K562 (cell line): ENCODE data around the gene FBXL12. TPM values are rescaled to one million over a fixed set of nuclear protein-coding genes. Genes with fewer than 3 reads are reported as not detected.

ENCODE experiments used
- ARID3A ChIP-seq: IDR thresholded peaks from 2 replicates; pipeline ENCODE4 v1.6.1; 2012; ENCODE audit warnings: low read depth, low read length, improper control_type of control experiment, borderline replicate concordance
- CBX3 ChIP-seq, 2 experiments: IDR thresholded peaks; 1 replicate in 1 of 2; 2 replicates in 1 of 2; pipeline ENCODE4 v1.6.1; 2012; ENCODE audit warnings: inconsistent platforms in 2 of 2, low read length in 2 of 2, borderline replicate concordance in 1 of 2, control low read depth in 1 of 2
- E2F6 ChIP-seq, 2 experiments: IDR thresholded peaks; 2 replicates each; pipeline ENCODE4 v1.6.1; 2011; ENCODE audit warnings: borderline replicate concordance in 1 of 2, control low read depth in 1 of 2, low read depth in 1 of 2, low read length in 1 of 2, mild to moderate bottlenecking in 1 of 2, mixed read lengths in 1 of 2, moderate library complexity in 1 of 2; ENCODE audit not compliant: insufficient read depth in 1 of 2, insufficient read length in 1 of 2, poor library complexity in 1 of 2, severe bottlenecking in 1 of 2; ENCODE audit errors: extremely low read depth in 1 of 2
- E4F1 ChIP-seq: fragments of 250-450 bp; sonication (Bioruptor Pico); IDR thresholded peaks from 2 replicates; pipeline ENCODE4 v1.5.0; 2021; ENCODE audit warnings: mild to moderate bottlenecking, borderline replicate concordance
- ELF4 ChIP-seq: fragments of 450-650 bp; formaldehyde crosslinking; IDR thresholded peaks from 2 replicates; pipeline ENCODE4 v1.4.0; 2022; ENCODE audit warnings: missing genetic modification characterization
- ILK ChIP-seq: fragments of 450-650 bp; IDR thresholded peaks from 2 replicates; pipeline ENCODE4 v1.6.1; 2016; ENCODE audit warnings: missing genetic modification characterization, low read depth, mild to moderate bottlenecking, missing compliant biosample characterization, moderate library complexity, borderline replicate concordance
- MXD1 ChIP-seq: fragments of 250-450 bp; sonication (Bioruptor Pico); IDR thresholded peaks from 2 replicates; pipeline ENCODE4 v1.8.0; 2021; ENCODE audit warnings: borderline replicate concordance, mild to moderate bottlenecking, moderate library complexity; ENCODE audit not compliant: poor library complexity, severe bottlenecking
- NFE2L1 ChIP-seq: fragments of 450-650 bp; IDR thresholded peaks from 2 replicates; pipeline ENCODE4 v1.6.1; 2016; ENCODE audit warnings: missing genetic modification characterization, low read depth, mild to moderate bottlenecking, missing compliant biosample characterization, moderate library complexity, borderline replicate concordance
- POLR2AphosphoS5 ChIP-seq: IDR thresholded peaks from 2 replicates; pipeline ENCODE4 v1.6.1; 2011; ENCODE audit warnings: mild to moderate bottlenecking, low read depth, low read length, moderate library complexity; ENCODE audit not compliant: control insufficient read depth, insufficient read depth
- PTTG1 ChIP-seq: fragments of 450-650 bp; IDR thresholded peaks from 2 replicates; pipeline ENCODE4 v1.6.1; 2016; ENCODE audit warnings: low read depth, mild to moderate bottlenecking, missing genetic modification characterization, missing compliant biosample characterization
- RHOXF2B ChIP-seq: fragments of 250-450 bp; sonication (Bioruptor Pico); conservative IDR thresholded peaks from 2 replicates; pipeline ENCODE4 v1.5.1; 2021
- THAP12 ChIP-seq: fragments of 250-450 bp; sonication (Bioruptor Pico); IDR thresholded peaks from 2 replicates; pipeline ENCODE4 v1.9.0; 2021; ENCODE audit warnings: mild to moderate bottlenecking, inconsistent platforms
- TSC22D4 ChIP-seq: fragments of 450-650 bp; IDR thresholded peaks from 2 replicates; pipeline ENCODE4 v1.6.1; 2016; ENCODE audit warnings: missing genetic modification characterization, missing biosample characterization, control low read depth
- ZBTB7A ChIP-seq: IDR thresholded peaks from 2 replicates; pipeline ENCODE4 v1.6.1; 2011; ENCODE audit warnings: low read depth, mild to moderate bottlenecking, low read length, moderate library complexity, borderline replicate concordance; ENCODE audit not compliant: control insufficient read depth
- ZNF696 ChIP-seq: fragments of 250-450 bp; sonication (Bioruptor Pico); conservative IDR thresholded peaks from 2 replicates; pipeline ENCODE4 v1.4.0; 2020; ENCODE audit warnings: mild to moderate bottlenecking, moderate library complexity
- ZNF778 ChIP-seq: fragments of 450-650 bp; formaldehyde crosslinking; IDR thresholded peaks from 2 replicates; pipeline ENCODE4 v1.4.0; 2020; ENCODE audit warnings: mild to moderate bottlenecking, moderate library complexity
- polyA plus RNA-seq, 8 experiments: library from polyadenylated mRNA; depleted of rRNA in 4 of 8; stranded (reverse) in 5 of 8; unstranded in 3 of 8; fragments of >200 nt; fragmentation: Nextera tagmentation in 2 of 8; fragmentation: Illumina TruSeq in 1 of 8; extraction: Ambion mirVana in 2 of 8; extraction: Trizol in 1 of 8; gene quantifications; 2 replicates each; pipeline versions ENCODE4 v1.2.1 to v1.2.3, GENCODE V29; 2011 to 2014; ENCODE audit warnings: inconsistent platforms in 1 of 8, missing spikeins in 1 of 8
- total RNA-seq, 7 experiments: library from RNA; depleted of rRNA in 6 of 7; stranded (reverse); fragments of >200 nt in 6 of 7; fragmentation: Illumina TruSeq in 2 of 7; extraction: Trizol in 2 of 7; gene quantifications; 2 replicates each; pipeline versions ENCODE4 v1.2.1 to v1.2.3, GENCODE V29; 2011 to 2021; ENCODE audit warnings: low replicate concordance in 1 of 7

The FBXL12 gene
- total and polyA plus RNA-seq, 9 of the 15 experiments (the other 6 are each of a cell fraction or from before 2014, with no cell fraction given) = 2.7 to 40.5 (median 26.5) TPM

- TF ChIP-seq RHOXF2B (no peak), ZNF778 (CRISPR knock-in tag) (no peak), PTTG1 (tag) (no peak), ZNF696 (CRISPR knock-in tag) (no peak), TSC22D4 (tag) (no peak), CBX3 (IDR thresholded peaks at IDR 0.05; ENCODE audit: borderline replicate concordance in 1 of 2, low read length in 2 of 2) (peak in 1 of 2 experiments; percentile 88; a peak in 1 of 3 replicates), ELF4 (CRISPR knock-in tag) (peak; percentile 55; the same call in 1 of the 2 replicates), NFE2L1 (no peak), THAP12 (CRISPR knock-in tag) (no peak), ARID3A (no peak), ILK (tag) (no peak), ZBTB7A (peak; percentile 99), MXD1 (CRISPR knock-in tag) (no peak), POLR2AphosphoS5 (0 out of 2 replicates have a peak, but pooled peaks have one; percentile 9), E2F6 (IDR thresholded peaks at IDR 0.05; ENCODE audit: borderline replicate concordance in 1 of 2, extremely low read depth in 1 of 2, insufficient read depth in 1 of 2, insufficient read length in 1 of 2, low read depth in 1 of 2, low read length in 1 of 2, poor library complexity in 1 of 2, severe bottlenecking in 1 of 2) (peak; percentile 67 to 76), E4F1 (CRISPR knock-in tag) (no peak)
These were observed 50.4 kb downstream of the FBXL12 start, which contains the start of gene ZNF846 (continued) for GRCh38 chr19:9768175-9769112.
